ENCODE measurements around the gene SETX.

The SETX gene

DNA sequence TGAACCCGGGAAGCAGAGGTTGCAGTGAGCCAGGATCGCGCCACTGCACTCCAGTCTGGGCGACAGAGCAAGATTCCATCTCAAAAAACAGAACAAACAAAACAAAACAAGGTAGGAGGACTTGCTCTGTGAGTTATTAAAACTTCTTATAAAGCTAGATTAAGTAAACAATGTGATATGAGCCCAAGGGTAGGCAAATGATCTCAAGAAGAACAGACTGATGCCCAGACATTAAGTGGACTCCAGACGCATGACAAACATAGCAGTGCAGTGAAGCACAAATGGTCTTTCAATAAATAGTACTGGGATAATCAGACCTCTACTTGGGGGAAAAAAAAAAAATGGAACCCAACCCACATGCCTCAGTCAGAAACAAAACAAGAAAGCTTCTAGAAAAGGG, 45.7 kb downstream of the SETX start:
- Mint-ChIP-seq H3K36me3 (ENCODE audit: low read depth) (peaks cover 75% of the 10 kb centered on the region), H3K27me3 (ENCODE audit: low read depth) (no peaks in the 10 kb centered on the region), H3K4me3 (no peak overlapping the region), H3K9me3 (no peaks in the 10 kb centered on the region), H3K27ac (no peak overlapping the region), H3K4me1 (no peaks in the 10 kb centered on the region)
- TF ChIP-seq, protein P1, sequence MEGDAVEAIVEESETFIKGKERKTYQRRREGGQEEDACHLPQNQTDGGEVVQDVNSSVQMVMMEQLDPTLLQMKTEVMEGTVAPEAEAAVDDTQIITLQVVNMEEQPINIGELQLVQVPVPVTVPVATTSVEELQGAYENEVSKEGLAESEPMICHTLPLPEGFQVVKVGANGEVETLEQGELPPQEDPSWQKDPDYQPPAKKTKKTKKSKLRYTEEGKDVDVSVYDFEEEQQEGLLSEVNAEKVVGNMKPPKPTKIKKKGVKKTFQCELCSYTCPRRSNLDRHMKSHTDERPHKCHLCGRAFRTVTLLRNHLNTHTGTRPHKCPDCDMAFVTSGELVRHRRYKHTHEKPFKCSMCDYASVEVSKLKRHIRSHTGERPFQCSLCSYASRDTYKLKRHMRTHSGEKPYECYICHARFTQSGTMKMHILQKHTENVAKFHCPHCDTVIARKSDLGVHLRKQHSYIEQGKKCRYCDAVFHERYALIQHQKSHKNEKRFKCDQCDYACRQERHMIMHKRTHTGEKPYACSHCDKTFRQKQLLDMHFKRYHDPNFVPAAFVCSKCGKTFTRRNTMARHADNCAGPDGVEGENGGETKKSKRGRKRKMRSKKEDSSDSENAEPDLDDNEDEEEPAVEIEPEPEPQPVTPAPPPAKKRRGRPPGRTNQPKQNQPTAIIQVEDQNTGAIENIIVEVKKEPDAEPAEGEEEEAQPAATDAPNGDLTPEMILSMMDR (IDR thresholded peaks at IDR 0.05; ENCODE audit: unreplicated experiment in 3 of 3): no peak

GRCh38 chr9:132301521-132301920, 53.3 kb downstream of the SETX start:
- Mint-ChIP-seq H3K27me3 (ENCODE audit: low read depth) (no peaks in the 10 kb centered on the region), H3K4me1 (peaks cover 9% of the 10 kb centered on the region), H3K4me3 (no peak overlapping the region), H3K9me3 (no peaks in the 10 kb centered on the region), H3K36me3 (ENCODE audit: low read depth) (peaks cover 71% of the 10 kb centered on the region), H3K27ac (no peak overlapping the region)
- TF ChIP-seq, protein P1 (IDR thresholded peaks at IDR 0.05; ENCODE audit: unreplicated experiment in 3 of 3): no peak

GRCh38 chr9:132299221-132299620, 55.6 kb downstream of the SETX start:
- H3K27me3 Mint-ChIP-seq (ENCODE audit: low read depth): no peaks in the 10 kb centered on the region
- no peak overlapping the region for H3K4me3 Mint-ChIP-seq
- H3K4me1 Mint-ChIP-seq: peaks cover 9% of the 10 kb centered on the region
- no peaks in the 10 kb centered on the region for H3K9me3 Mint-ChIP-seq
- TF ChIP-seq, protein P1 (IDR thresholded peaks at IDR 0.05; ENCODE audit: unreplicated experiment in 3 of 3): no peak
- no peak overlapping the region for H3K27ac Mint-ChIP-seq
- H3K36me3 Mint-ChIP-seq (ENCODE audit: low read depth): peaks cover 82% of the 10 kb centered on the region

- TF ChIP-seq, protein P1 (IDR thresholded peaks at IDR 0.05; ENCODE audit: unreplicated experiment in 3 of 3): no peak
- peak overlapping the region in 1 of 3 experiments; percentile 24 for H3K27ac Mint-ChIP-seq
- H3K4me3 Mint-ChIP-seq: no peak overlapping the region
- H3K9me3 Mint-ChIP-seq: no peaks in the 10 kb centered on the region
- H3K36me3 Mint-ChIP-seq (ENCODE audit: low read depth): peaks cover 71% of the 10 kb centered on the region
- H3K4me1 Mint-ChIP-seq: peaks cover 5% of the 10 kb centered on the region
- no peaks in the 10 kb centered on the region for H3K27me3 Mint-ChIP-seq (ENCODE audit: low read depth)
Observed at GRCh38 chr9:132295181-132295580, 59.6 kb downstream of the SETX start.

- no peak overlapping the region for H3K27ac Mint-ChIP-seq
- no peak overlapping the region for H3K4me3 Mint-ChIP-seq
- H3K4me1 Mint-ChIP-seq: peaks cover 12% of the 10 kb centered on the region
- H3K9me3 Mint-ChIP-seq: no peaks in the 10 kb centered on the region
- TF ChIP-seq, protein P1 (IDR thresholded peaks at IDR 0.05; ENCODE audit: unreplicated experiment in 3 of 3): no peak
- H3K27me3 Mint-ChIP-seq (ENCODE audit: low read depth): no peaks in the 10 kb centered on the region
- H3K36me3 Mint-ChIP-seq (ENCODE audit: low read depth): peaks cover 59% of the 10 kb centered on the region
Observed at GRCh38 chr9:132293145-132293721, 61.6 kb downstream of the SETX start.

DNA sequence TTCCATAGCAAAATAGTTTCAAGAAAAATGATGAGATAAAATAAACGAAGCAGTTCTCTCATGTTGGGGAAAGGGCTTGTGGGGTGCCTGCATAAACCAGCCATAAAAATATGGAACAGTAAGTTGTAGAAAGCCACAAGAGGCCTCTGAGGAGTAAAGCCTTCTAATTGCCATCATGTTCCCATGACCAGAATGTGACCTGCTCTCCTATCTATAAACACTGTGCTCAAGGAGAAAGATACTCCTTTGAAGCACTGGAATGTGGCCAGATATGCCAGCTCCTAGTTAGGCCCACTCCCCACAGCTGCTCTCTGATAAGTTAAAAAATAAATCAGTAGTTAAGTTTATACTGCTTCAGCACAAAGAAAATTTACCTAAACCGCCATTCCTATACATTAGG, 65.8 kb downstream of the SETX start:
- H3K4me3 Mint-ChIP-seq: no peak overlapping the region
- H3K27ac Mint-ChIP-seq: peak overlapping the region; percentile 64 to 91 (median 65)

More for the DNA sequence above, 65.8 kb downstream of the SETX start:
- Mint-ChIP-seq H3K4me1 (peaks cover 12% of the 10 kb centered on the region), H3K36me3 (ENCODE audit: low read depth) (peaks cover 42% of the 10 kb centered on the region), H3K9me3 (no peaks in the 10 kb centered on the region), H3K27me3 (ENCODE audit: low read depth) (no peaks in the 10 kb centered on the region)
- TF ChIP-seq, protein P1 (IDR thresholded peaks at IDR 0.05; ENCODE audit: unreplicated experiment in 3 of 3): no peak
